ENCODE measurements around the gene POLD2. TPM values are rescaled to one million over a fixed set of nuclear protein-coding genes. Genes with fewer than 3 reads are reported as not detected.
"Not testable (repeated sequence)": the region's sequence is repeated elsewhere in the genome, so short reads cannot be mapped to it uniquely, and the experiment has no call there.

The POLD2 gene
- total RNA-seq, 2 donors from 2014 or later = 38.7 to 43.8 TPM

DNA sequence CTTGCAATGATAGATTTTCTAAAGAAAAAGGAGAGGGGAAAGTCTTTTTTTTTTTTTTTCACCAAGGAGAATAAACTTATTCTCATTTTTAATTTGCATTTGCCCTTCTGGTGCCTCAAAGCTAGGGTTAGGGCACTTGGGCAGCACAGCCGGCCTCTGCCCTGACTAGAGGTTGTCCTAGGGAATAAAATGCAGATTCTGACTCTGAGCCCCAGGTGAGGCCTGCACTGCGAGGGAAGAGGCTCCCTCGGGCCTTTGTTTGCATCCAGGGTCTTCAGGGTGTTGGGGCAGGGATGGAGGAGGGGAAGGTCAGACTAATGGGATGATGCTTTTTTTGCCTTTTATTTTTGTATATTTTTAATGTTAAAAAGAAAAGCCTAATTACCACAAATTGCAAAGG lies 9.9 kb upstream of the POLD2 start:
- ATAC-seq (ENCODE audit: insufficient number of reproducible peaks, low FRiP score, low read depth) (no peak), DNase-seq (ENCODE audit: low spot score) (no peak)
- Histone ChIP-seq H3K9me3 (no peaks in the 10 kb centered on the region), H3K4me3 (no peak overlapping the region), H3K36me3 (no peaks in the 10 kb centered on the region), H3K27ac (no peak overlapping the region), H3K4me1 (ENCODE audit: control insufficient read depth in 1 of 2, low read depth in 2 of 2) (no peaks in the 10 kb centered on the region), H3K27me3 (replicated peaks; ENCODE audit: insufficient read depth) (no peaks in the 10 kb centered on the region)
- TF ChIP-seq, protein P1, sequence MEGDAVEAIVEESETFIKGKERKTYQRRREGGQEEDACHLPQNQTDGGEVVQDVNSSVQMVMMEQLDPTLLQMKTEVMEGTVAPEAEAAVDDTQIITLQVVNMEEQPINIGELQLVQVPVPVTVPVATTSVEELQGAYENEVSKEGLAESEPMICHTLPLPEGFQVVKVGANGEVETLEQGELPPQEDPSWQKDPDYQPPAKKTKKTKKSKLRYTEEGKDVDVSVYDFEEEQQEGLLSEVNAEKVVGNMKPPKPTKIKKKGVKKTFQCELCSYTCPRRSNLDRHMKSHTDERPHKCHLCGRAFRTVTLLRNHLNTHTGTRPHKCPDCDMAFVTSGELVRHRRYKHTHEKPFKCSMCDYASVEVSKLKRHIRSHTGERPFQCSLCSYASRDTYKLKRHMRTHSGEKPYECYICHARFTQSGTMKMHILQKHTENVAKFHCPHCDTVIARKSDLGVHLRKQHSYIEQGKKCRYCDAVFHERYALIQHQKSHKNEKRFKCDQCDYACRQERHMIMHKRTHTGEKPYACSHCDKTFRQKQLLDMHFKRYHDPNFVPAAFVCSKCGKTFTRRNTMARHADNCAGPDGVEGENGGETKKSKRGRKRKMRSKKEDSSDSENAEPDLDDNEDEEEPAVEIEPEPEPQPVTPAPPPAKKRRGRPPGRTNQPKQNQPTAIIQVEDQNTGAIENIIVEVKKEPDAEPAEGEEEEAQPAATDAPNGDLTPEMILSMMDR (IDR thresholded peaks at IDR 0.05) = no peak

DNA sequence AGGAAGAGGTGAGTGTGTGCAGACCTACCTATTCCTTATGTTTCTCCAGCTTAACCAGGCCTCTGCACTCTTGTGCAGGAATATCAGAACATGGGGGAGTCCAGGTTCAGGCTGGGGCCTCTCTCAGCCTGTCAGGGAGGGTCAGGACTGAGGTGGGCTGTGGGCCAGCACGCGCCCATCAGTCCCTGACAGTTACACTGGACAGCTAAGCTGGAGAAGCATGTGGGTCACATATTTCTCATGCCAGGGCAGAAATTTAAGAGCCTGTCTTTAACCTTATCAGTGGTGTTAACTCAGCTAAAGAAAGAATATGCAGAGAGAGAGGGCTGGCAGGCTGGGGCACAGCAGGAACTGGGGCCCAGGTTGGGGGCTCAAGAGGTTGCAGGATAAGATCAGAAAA lies 8.7 kb upstream of the POLD2 start:
- no peak overlapping the region for H3K27ac ChIP-seq
- no peak for ATAC-seq (ENCODE audit: insufficient number of reproducible peaks, low FRiP score, low read depth)
- DNase-seq (ENCODE audit: low spot score) = no peak
- H3K4me3 ChIP-seq = no peak overlapping the region
- no peaks in the 10 kb centered on the region for H3K4me1 ChIP-seq (ENCODE audit: control insufficient read depth in 1 of 2, low read depth in 2 of 2)
- no peaks in the 10 kb centered on the region for H3K36me3 ChIP-seq
- TF ChIP-seq, protein P1 (IDR thresholded peaks at IDR 0.05) = no peak
- no peaks in the 10 kb centered on the region for H3K9me3 ChIP-seq
- no peaks in the 10 kb centered on the region for H3K27me3 ChIP-seq (replicated peaks; ENCODE audit: insufficient read depth)

DNA sequence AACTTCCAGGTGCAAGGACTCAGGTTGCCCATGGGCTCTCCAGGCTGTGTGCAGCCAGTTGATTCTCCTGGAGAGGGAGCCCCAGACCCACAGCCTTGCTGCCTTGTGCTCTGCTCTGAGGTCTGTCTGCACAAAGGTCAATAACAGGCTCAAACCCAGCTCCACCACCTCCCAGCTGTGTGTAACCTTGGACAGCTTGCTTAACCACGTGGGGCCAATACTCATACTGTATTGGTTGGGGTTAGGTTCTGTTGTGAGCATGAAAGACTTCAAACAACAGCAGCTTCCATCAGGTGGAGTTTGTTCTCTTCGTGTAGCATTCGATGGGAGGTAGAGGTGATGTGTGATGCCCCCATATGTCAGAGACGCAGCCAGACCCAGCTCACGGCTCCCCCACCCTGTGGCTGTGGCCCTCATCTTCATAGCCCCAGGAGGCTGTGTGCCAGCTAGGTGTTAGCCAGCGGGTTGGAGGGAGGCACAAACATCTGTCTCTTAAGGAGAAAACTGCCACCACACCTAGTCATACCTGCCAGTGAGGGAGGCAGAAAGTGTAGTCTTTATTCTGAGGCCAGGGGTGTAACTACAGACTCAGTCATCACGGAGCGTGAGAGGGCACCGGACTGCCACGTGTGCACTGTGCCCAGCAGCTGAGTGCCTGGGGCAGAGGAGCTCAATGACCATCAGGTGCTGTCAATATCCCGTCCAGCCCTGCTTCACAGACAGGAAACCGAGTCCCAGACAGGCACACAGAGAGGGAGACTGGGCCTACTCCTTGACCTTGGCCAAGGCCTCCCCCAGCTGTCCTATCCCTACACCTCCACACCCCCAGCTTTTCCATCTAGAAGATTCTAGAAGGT lies 8.1 kb upstream of the POLD2 start:
- no peak for ATAC-seq (ENCODE audit: insufficient number of reproducible peaks, low FRiP score, low read depth)
- H3K4me3 ChIP-seq = no peak overlapping the region
- no peaks in the 10 kb centered on the region for H3K9me3 ChIP-seq
- no peaks in the 10 kb centered on the region for H3K27me3 ChIP-seq (replicated peaks; ENCODE audit: insufficient read depth)
- TF ChIP-seq, protein P1 (IDR thresholded peaks at IDR 0.05) = no peak
- H3K27ac ChIP-seq = no peak overlapping the region
- no peaks in the 10 kb centered on the region for H3K36me3 ChIP-seq
- DNase-seq (ENCODE audit: low spot score) = no peak
- H3K4me1 ChIP-seq (ENCODE audit: control insufficient read depth in 1 of 2, low read depth in 2 of 2) = no peaks in the 10 kb centered on the region

DNA sequence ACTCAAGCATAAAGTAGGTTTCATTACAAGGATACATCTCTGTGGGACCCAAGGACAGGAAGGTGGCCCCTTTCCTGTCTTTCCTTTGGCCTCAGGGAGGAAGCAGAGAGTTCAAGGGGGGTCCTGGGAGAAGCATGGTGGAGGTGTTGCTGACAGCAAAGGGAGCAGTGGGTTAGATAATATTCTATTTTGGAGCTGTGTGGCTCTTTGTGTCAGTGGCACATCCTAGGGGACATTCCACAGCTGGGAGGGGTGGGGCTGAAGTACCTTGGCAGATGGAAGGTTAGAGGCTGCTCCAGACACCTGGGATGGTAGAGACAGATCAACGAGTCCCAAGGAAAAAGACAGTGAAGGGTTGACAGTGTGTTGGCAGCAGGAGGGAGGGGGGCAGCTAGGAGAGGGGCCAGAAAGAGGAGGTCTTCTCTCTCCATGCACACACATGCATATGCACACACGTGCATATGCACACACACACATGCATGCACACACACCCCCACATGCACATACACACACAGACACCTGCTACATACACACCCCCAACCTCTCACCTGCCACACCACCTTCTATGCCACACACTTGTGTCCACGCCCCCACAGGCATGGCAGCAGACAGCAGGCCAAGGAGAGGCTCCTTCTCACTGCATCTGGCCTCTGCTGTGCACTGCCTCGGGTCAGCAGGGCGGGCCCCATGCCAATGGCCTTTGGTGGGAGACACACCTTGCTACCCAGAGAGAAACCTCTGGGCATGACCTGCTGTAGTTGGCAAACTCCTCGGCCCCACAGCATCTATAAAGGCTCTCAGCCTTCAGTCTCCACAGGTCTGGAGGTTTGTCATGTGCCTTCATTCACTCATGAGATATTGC lies 5.6 kb upstream of the POLD2 start:
- DNase-seq (ENCODE audit: low spot score) (no peak), ATAC-seq (ENCODE audit: insufficient number of reproducible peaks, low FRiP score, low read depth) (no peak)
- Histone ChIP-seq H3K36me3 (no peaks in the 10 kb centered on the region), H3K27ac (no peak overlapping the region), H3K27me3 (replicated peaks; ENCODE audit: insufficient read depth) (no peaks in the 10 kb centered on the region), H3K4me3 (no peak overlapping the region), H3K9me3 (no peaks in the 10 kb centered on the region), H3K4me1 (ENCODE audit: control insufficient read depth in 1 of 2, low read depth in 2 of 2) (peaks cover 0 to 3% of the 10 kb centered on the region in 2 donors)
- TF ChIP-seq, protein P1 (IDR thresholded peaks at IDR 0.05) = no peak

DNA sequence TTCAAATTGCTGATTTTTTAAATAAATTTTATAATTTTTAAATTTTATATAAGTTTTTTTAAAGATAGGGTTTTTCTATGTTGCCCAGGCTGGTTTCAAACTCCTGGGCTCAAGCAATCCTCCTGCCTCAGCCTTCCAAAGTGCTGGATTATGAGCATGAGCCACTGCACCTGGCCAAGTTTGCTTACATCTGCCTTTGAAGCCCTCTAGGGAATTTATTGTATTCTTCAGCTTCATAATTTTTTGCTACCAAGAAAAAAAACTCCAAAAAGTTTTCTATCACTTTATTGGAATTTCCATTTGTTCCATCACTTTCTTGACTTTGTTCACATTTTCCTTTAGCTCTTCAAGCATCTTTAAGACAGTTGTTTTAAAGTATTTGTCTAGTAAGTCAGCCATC lies 3.8 kb upstream of the POLD2 start:
- ATAC-seq (ENCODE audit: insufficient number of reproducible peaks, low FRiP score, low read depth) = no peak
- H3K27ac ChIP-seq = no peak overlapping the region
- H3K4me3 ChIP-seq = no peak overlapping the region
- TF ChIP-seq, protein P1 (IDR thresholded peaks at IDR 0.05) = no peak
- H3K4me1 ChIP-seq (ENCODE audit: control insufficient read depth in 1 of 2, low read depth in 2 of 2) = peaks cover 7 to 12% of the 10 kb centered on the region in 2 donors
- DNase-seq (ENCODE audit: low spot score) = no peak
- H3K9me3 ChIP-seq = no peaks in the 10 kb centered on the region
- no peaks in the 10 kb centered on the region for H3K27me3 ChIP-seq (replicated peaks; ENCODE audit: insufficient read depth)
- no peaks in the 10 kb centered on the region for H3K36me3 ChIP-seq

DNA sequence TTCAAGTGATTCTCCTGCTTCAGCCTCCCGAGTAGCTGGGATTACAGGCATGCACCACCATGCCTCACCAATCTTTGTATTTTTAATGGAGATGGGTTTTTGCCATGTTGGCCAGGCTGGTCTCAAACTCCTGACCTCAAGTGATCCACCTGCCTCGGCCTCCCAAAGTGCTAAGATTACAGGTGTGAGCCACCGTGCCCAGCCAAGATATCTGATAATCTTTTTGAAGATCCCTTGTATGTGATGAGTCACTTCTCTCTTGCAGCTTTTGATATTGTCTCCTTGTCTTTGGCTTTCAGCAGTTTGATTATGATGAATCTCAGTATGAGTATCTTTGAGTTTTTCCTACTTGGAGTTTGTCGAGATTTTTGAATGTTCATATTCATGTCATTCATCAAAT lies 3.2 kb upstream of the POLD2 start:
- DNase-seq (ENCODE audit: low spot score); H3K4me3 ChIP-seq; H3K36me3 ChIP-seq; H3K27ac ChIP-seq; H3K27me3 ChIP-seq (replicated peaks; ENCODE audit: insufficient read depth); H3K9me3 ChIP-seq; ATAC-seq (ENCODE audit: insufficient number of reproducible peaks, low FRiP score, low read depth): not testable (repeated sequence)
- peaks cover 8 to 17% of the 10 kb centered on the region in 2 donors for H3K4me1 ChIP-seq (ENCODE audit: control insufficient read depth in 1 of 2, low read depth in 2 of 2)
